Inferior parietal cortex (tissue), 1 donor: ENCODE measurements around the gene POMT2.

ENCODE experiments used
- DNase-seq: peaks from one replicate; pipeline ENCODE4 v3.0.0-alpha.2; 2016; ENCODE audit errors: extremely low spot score

POMT2 gene

GRCh38 chr14:77266336-77266735 lies 54.3 kb downstream of the POMT2 start:
- DNase-seq: no peak

- DNase-seq: no peak
Observed at GRCh38 chr14:77265561-77266335, 54.9 kb downstream of the POMT2 start.

- DNase-seq: no peak
Observed at GRCh38 chr14:77265187-77265515, 55.5 kb downstream of the POMT2 start.

- DNase-seq: no peak
Observed at GRCh38 chr14:77264466-77265186, 56.1 kb downstream of the POMT2 start.

GRCh38 chr14:77260631-77261030 lies 60.1 kb downstream of the POMT2 start:
- no peak for DNase-seq

- DNase-seq: no peak
Observed at GRCh38 chr14:77260199-77260598, 60.5 kb downstream of the POMT2 start.

GRCh38 chr14:77259025-77259715 lies 61.5 kb downstream of the POMT2 start:
- DNase-seq: no peak

- DNase-seq: no peak
Observed at GRCh38 chr14:77258566-77258965, 62.1 kb downstream of the POMT2 start.

GRCh38 chr14:77257700-77258099 lies 63.0 kb downstream of the POMT2 start:
- no peak for DNase-seq

- no peak for DNase-seq
Observed at GRCh38 chr14:77256694-77257093, 64.0 kb downstream of the POMT2 start.

GRCh38 chr14:77253333-77254190 lies 67.1 kb downstream of the POMT2 start:
- DNase-seq: no peak

- DNase-seq: no peak
Observed at GRCh38 chr14:77251870-77252269, 68.8 kb downstream of the POMT2 start.

- DNase-seq: no peak
Observed at GRCh38 chr14:77250927-77251326, 69.8 kb downstream of the POMT2 start.

- DNase-seq: no peak
Observed at GRCh38 chr14:77249286-77249685, 71.4 kb downstream of the POMT2 start.

GRCh38 chr14:77248666-77249065 lies 72.0 kb downstream of the POMT2 start:
- no peak for DNase-seq

GRCh38 chr14:77246784-77247183 lies 73.9 kb downstream of the POMT2 start:
- DNase-seq: no peak

- no peak for DNase-seq
Observed at GRCh38 chr14:77245820-77246219, 74.9 kb downstream of the POMT2 start.

GRCh38 chr14:77243853-77244252 lies 76.8 kb downstream of the POMT2 start:
- no peak for DNase-seq

- DNase-seq: no peak
Observed at GRCh38 chr14:77242752-77243151, 77.9 kb downstream of the POMT2 start.

GRCh38 chr14:77241955-77242354 lies 78.7 kb downstream of the POMT2 start:
- DNase-seq: no peak

- DNase-seq: no peak
Observed at GRCh38 chr14:77240336-77240915, 80.3 kb downstream of the POMT2 start.

- no peak for DNase-seq
Observed at GRCh38 chr14:77239412-77239811, 81.3 kb downstream of the POMT2 start.
